Fibroblast of lung (primary cell): ENCODE measurements around the gene CALCOCO1. TPM values are rescaled to one million over a fixed set of nuclear protein-coding genes. Genes with fewer than 3 reads are reported as not detected.

Experiments used
- DNase-seq, 2 donors: peaks; one replicate each; pipeline versions ENCODE4 v3.0.0 to v3.0.0-alpha.2; 2010; ENCODE audit warnings: low read depth in 2 of 2
- H2AFZ ChIP-seq: 2 replicates; pipeline ENCODE4 v1.5.1; 2012; ENCODE audit warnings: low read length, control low read depth, inconsistent platforms
- H3K27ac ChIP-seq: 2 replicates; pipeline ENCODE4 v1.5.1; 2011; ENCODE audit warnings: low read length, control low read depth; ENCODE audit not compliant: insufficient read depth
- H3K27me3 ChIP-seq: 2 replicates; pipeline ENCODE4 v1.5.1; 2011; ENCODE audit warnings: mild to moderate bottlenecking, low read length; ENCODE audit not compliant: control insufficient read depth, insufficient read depth
- H3K36me3 ChIP-seq: 2 replicates; pipeline ENCODE4 v1.5.1; 2011; ENCODE audit warnings: low read length; ENCODE audit not compliant: control insufficient read depth, insufficient read depth
- H3K4me1 ChIP-seq: 2 replicates; pipeline ENCODE4 v1.5.1; 2011; ENCODE audit warnings: low read length; ENCODE audit not compliant: control insufficient read depth, insufficient read depth; ENCODE audit errors: extremely low read depth
- H3K4me2 ChIP-seq: 2 replicates; pipeline ENCODE4 v1.5.1; 2011; ENCODE audit warnings: low read length, control low read depth; ENCODE audit not compliant: insufficient read depth; ENCODE audit errors: extremely low read depth
- H3K4me3 ChIP-seq, 4 experiments: fragments of 200-600 bp in 1 of 4; sonication (generic) in 1 of 4; replicated peaks in 1 of 4; 2 replicates each; pipeline ENCODE4 v1.5.1; 2011 to 2016; ENCODE audit warnings: low read length in 4 of 4, low read depth in 3 of 4, mild to moderate bottlenecking in 3 of 4, control low read depth in 2 of 4, inconsistent platforms in 1 of 4, mixed read lengths in 1 of 4; ENCODE audit not compliant: insufficient read depth in 1 of 4; ENCODE audit errors: control extremely low read depth in 1 of 4
- H3K79me2 ChIP-seq: 2 replicates; pipeline ENCODE4 v1.5.1; 2012; ENCODE audit warnings: mild to moderate bottlenecking, low read length, inconsistent platforms; ENCODE audit not compliant: control insufficient read depth, insufficient read depth
- H3K9ac ChIP-seq: 2 replicates; pipeline ENCODE4 v1.5.1; 2011; ENCODE audit warnings: mild to moderate bottlenecking, low read length, control low read depth; ENCODE audit not compliant: insufficient read depth
- H3K9me3 ChIP-seq: 2 replicates; pipeline ENCODE4 v1.5.1; 2012; ENCODE audit warnings: low read depth, low read length; ENCODE audit not compliant: control insufficient read depth, insufficient read depth
- H4K20me1 ChIP-seq: 2 replicates; pipeline ENCODE4 v1.5.1; 2011; ENCODE audit warnings: low read length; ENCODE audit not compliant: control insufficient read depth, insufficient read depth; ENCODE audit errors: extremely low read depth
- CTCF ChIP-seq, 2 donors: IDR thresholded peaks in 1 of 2; conservative IDR thresholded peaks in 1 of 2; 1 replicate in 1 of 2; 2 replicates in 1 of 2; pipeline ENCODE4 v1.5.1; 2011 to 2012; ENCODE audit warnings: low read length in 2 of 2, control low read depth in 1 of 2, inconsistent platforms in 1 of 2, low read depth in 1 of 2, mild to moderate bottlenecking in 1 of 2
- EZH2 ChIP-seq: IDR thresholded peaks from 2 replicates; pipeline ENCODE4 v1.5.1; 2012; ENCODE audit warnings: low read length, control low read depth, mild to moderate bottlenecking; ENCODE audit errors: missing control alignments
- polyA plus RNA-seq, 2 donors: library from polyadenylated mRNA; depleted of rRNA in 1 of 2; stranded (reverse) in 1 of 2; unstranded in 1 of 2; fragments of >200 nt; gene quantifications; 2 replicates each; pipeline ENCODE4 v1.2.1, GENCODE V29; 2011 to 2012; ENCODE audit warnings: missing spikeins in 1 of 2
- total RNA-seq: library from RNA; depleted of rRNA; stranded (reverse); fragments of >200 nt; gene quantifications from 2 replicates; pipeline ENCODE4 v1.2.1, GENCODE V29; 2014

The CALCOCO1 gene
- total and polyA plus RNA-seq, 2 donors (not counting 1 experiment from before 2014, with no cell fraction given) = 116 to 125 TPM

GRCh38 chr12:53675701-53676607, 51.3 kb downstream of the CALCOCO1 start, which contains the start of gene ATP5MC2:
TSS of gene ATP5MC2 (minus strand) at chr12:53676083. CDS start at chr12:53672614, 3,469 bp downstream.
- H3K9ac ChIP-seq = peak within 1 kb of the TSS; percentile 43
- H3K4me3 ChIP-seq = peak within 1 kb of the TSS; percentile 67 to 91 (median 86)
- H2AFZ ChIP-seq = peak within 1 kb of the TSS; percentile 82
- H3K27me3 ChIP-seq = no peaks in the 10 kb centered on the region
- H3K4me1 ChIP-seq = peaks cover 3% of the 10 kb centered on the region
- peaks cover 7% of the 10 kb centered on the region for H3K36me3 ChIP-seq
- TF ChIP-seq EZH2 = no peak
- TF ChIP-seq CTCF (conservative IDR thresholded peaks at IDR 0.05 in 1 of 2, IDR thresholded peaks at IDR 0.05 in 1 of 2; ENCODE audit: low read depth in 1 of 2, low read length in 2 of 2) = peak; percentile 97 to 99
- peak within 1 kb of the TSS; percentile 82 for H3K27ac ChIP-seq
- peak; percentile 96 to 99 for DNase-seq
- peak within 1 kb of the TSS; percentile 99 for H3K4me2 ChIP-seq
- peaks cover 26% of the 10 kb centered on the region for H3K79me2 ChIP-seq
- H4K20me1 ChIP-seq = no peaks in the 10 kb centered on the region
- H3K9me3 ChIP-seq = no peaks in the 10 kb centered on the region

DNA sequence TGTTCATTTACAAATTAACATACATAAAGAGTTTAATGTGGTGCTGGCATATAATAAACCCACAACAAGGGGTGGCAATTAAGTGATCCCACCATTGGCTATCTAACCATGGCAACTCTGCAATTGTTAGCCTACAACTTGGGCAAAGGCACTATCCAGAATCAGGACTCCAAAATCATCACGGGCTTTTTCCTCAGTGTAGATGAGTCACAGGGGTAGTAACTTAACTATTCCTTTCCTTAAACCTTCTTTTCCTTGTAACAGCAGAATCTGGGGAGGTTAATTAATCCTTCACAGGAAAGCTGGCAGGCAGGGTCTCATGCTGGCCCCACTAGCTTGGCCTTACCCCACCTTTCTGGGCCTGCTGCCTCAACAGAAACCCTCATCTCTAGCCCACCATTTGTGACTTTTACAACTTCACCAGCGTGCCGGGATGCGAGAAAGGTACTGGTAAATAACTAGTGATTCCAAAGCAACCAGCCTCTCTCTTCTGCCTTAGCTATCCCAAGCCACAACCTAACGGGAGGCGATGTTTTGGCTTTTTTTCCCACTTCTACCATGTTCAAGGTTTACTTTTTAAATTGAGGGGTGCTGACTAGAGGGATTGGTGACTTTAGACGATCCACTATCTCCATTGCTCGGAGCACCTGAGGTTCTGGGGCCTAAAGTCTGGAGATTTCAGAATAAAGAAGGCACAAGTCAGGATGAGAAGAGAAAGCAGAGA, 52.1 kb downstream of the CALCOCO1 start:
- no peak for DNase-seq
- no peak for TF ChIP-seq EZH2
- TF ChIP-seq CTCF (conservative IDR thresholded peaks at IDR 0.05 in 1 of 2, IDR thresholded peaks at IDR 0.05 in 1 of 2; ENCODE audit: low read depth in 1 of 2, low read length in 2 of 2) = no peak
- peak overlapping the region; percentile 67 to 91 (median 86) for H3K4me3 ChIP-seq

GRCh38 chr12:53670971-53671370, 56.3 kb downstream of the CALCOCO1 start:
- Histone ChIP-seq H3K4me2 (no peak overlapping the region), H2AFZ (no peak overlapping the region), H3K79me2 (peaks cover 33% of the 10 kb centered on the region), H3K4me3 (no peak overlapping the region), H4K20me1 (no peaks in the 10 kb centered on the region), H3K9me3 (no peaks in the 10 kb centered on the region), H3K27ac (no peak overlapping the region), H3K27me3 (no peaks in the 10 kb centered on the region), H3K9ac (no peak overlapping the region), H3K36me3 (peaks cover 16% of the 10 kb centered on the region), H3K4me1 (no peaks in the 10 kb centered on the region)
- no peak for TF ChIP-seq EZH2
- no peak for TF ChIP-seq CTCF (conservative IDR thresholded peaks at IDR 0.05 in 1 of 2, IDR thresholded peaks at IDR 0.05 in 1 of 2; ENCODE audit: low read depth in 1 of 2, low read length in 2 of 2)
- no peak for DNase-seq

More for the DNA sequence above, 52.1 kb downstream of the CALCOCO1 start:
- Histone ChIP-seq H3K9ac (peak overlapping the region; percentile 43), H4K20me1 (no peaks in the 10 kb centered on the region), H3K27ac (peak overlapping the region; percentile 82), H3K4me1 (peaks cover 3% of the 10 kb centered on the region), H3K4me2 (peak overlapping the region; percentile 99), H3K27me3 (no peaks in the 10 kb centered on the region), H3K79me2 (peaks cover 27% of the 10 kb centered on the region), H3K9me3 (no peaks in the 10 kb centered on the region), H2AFZ (peak overlapping the region; percentile 59), H3K36me3 (peaks cover 7% of the 10 kb centered on the region)
